HG02571 (cell line): ENCODE results near the gene ACAA1.
A peak's percentile ranks its signal among the peaks of the same experiment; 100 is the strongest.

Source experiments
- ATAC-seq: cut with Tn5 transposase; IDR thresholded peaks from one replicate; pipeline ENCODE4 v1.9.1; 2021; ENCODE audit warnings: mild to moderate bottlenecking, moderate library complexity; ENCODE audit not compliant: unreplicated experiment

ACAA1 gene

GRCh38 chr3:38154625-38155255 lies 17.8 kb upstream of the ACAA1 start:
- no peak for ATAC-seq

DNA sequence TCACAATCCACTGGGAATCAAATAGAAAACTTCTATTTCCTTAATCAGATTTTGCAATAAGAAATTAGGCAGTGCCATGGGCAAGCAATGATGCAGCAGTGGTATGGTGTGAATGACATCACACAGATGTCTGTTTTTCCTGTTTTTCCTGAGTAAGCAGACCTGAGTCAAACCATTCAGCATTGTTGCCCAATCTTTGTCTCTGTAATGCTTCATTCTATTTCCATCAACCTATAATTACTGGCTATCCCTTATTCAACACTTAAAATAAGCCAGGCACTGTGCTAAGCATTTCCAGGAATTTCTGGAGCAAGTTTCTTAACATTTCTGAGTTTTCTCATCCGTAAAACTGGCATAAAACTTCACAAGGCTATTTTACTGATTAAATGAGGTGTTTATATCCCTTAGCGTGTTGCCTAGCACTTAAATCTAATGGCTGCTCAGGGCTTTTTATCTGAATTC lies 17.1 kb upstream of the ACAA1 start:
- ATAC-seq: no peak

- no peak for ATAC-seq
These were observed 16.3 kb upstream of the ACAA1 start for GRCh38 chr3:38153221-38153620.

GRCh38 chr3:38152609-38153008 lies 15.7 kb upstream of the ACAA1 start:
- ATAC-seq: no peak

DNA sequence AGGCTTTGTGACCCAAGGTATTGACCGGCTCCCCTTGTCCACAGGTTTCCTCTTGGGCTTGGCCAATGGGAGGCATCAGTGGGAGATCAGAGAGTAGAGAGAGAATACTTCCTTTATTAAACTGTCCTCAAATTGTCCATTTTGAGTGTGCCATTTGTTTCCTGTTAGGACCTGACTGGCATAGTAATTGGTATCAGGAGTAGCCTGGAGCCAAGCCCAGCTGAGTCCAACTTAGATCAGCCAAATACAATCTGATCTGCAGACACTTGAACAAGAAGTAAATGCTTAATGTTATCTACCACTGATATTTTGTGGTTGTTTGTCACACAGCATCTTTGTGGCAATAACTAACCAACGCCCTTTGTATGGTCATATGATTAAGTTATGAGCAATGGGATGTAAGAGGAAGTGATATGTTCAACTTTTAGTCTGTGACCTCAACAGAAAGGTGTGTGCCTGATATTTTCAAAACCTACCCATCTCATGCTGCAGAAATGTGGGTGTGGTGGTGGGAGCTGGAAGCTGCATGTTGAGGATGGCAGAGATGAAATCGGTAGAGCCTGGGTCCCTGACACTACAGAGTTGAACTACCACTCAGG lies 14.8 kb upstream of the ACAA1 start:
- no peak for ATAC-seq

- ATAC-seq: no peak
These were observed 14.0 kb upstream of the ACAA1 start for GRCh38 chr3:38150780-38151528.

- ATAC-seq: no peak
These were observed 12.8 kb upstream of the ACAA1 start for GRCh38 chr3:38149708-38150107.

DNA sequence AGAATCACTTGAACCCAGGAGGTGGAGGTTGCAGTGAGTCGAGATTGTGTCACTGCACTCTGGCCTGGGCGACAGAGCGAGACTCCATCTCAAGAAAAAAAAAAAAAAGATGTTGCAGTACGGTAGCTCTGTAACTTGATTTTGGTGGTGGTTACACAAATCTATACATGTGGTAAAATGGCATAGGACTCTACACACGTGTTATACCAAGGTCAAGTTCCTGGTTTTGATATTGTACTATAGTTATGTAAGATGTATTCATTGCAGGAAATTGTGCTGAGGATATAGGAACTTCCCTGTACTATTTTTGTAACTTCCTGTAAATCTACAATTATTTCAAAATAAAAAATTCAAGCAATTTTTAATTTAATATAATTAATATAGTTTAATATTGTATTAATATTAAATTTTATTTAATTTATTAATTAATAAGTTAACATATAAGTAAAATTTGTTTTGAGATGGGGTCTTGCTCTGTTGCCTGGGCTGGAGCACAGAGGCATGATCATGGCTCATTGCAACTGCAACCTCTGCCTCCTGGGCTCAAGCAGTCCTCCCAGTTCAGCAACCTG lies 11.5 kb upstream of the ACAA1 start:
- no peak for ATAC-seq

DNA sequence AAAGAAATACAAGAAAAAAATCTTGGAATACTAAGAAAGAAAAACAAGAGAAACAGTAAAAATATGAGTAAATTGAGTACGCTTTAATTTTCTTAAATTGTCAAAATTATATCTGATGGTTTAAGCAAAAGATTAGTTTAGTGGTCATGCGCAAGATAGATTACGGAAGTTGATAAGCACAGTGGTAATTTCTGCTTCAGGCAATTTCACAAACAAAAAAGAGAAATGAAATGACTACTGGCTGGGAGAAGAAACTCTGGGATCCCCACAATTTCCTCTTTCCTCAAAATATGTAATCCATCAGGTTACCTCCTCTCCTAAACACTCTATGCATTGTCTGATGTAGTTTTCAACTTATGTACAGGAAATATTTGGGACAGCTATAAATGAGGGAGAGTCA lies 10.5 kb upstream of the ACAA1 start:
- no peak for ATAC-seq

GRCh38 chr3:38146504-38146903 lies 9.6 kb upstream of the ACAA1 start:
- ATAC-seq: no peak

- ATAC-seq: no peak
These were observed 6.6 kb upstream of the ACAA1 start for GRCh38 chr3:38143511-38143910.

DNA sequence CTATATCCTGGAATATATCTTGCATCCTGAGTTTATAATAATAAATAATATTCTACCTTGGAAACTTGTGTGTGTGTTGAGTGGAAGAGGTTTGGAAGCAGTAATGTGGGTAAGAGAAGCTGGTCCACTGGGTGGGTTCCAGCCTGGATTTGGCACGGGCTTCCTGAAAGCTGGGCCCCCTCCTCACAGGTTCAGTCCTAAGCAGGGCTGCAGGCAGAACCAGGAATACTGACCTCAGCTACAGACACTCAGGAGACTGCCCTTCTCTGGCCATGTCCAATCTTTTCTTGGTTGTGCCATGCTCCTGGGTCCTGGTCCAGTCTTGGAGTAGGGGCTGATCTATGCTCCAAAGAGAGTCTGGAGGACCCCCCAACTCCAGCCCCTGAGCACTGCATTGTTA lies 6.0 kb upstream of the ACAA1 start:
- no peak for ATAC-seq

GRCh38 chr3:38141952-38142273 lies 5.0 kb upstream of the ACAA1 start:
- ATAC-seq: no peak

- no peak for ATAC-seq
These were observed 4.4 kb upstream of the ACAA1 start for GRCh38 chr3:38141173-38141951.

- ATAC-seq: no peak
These were observed 3.6 kb upstream of the ACAA1 start for GRCh38 chr3:38140326-38141172.

- no peak for ATAC-seq
These were observed 2.7 kb upstream of the ACAA1 start for GRCh38 chr3:38139652-38140051.

GRCh38 chr3:38139191-38139590 lies 2.3 kb upstream of the ACAA1 start:
- no peak for ATAC-seq

GRCh38 chr3:38138349-38139190 lies 1.6 kb upstream of the ACAA1 start, which contains the start of gene MYD88:
TSS of gene MYD88 (plus strand) at chr3:38138661. CDS start at chr3:38138701, 40 bp downstream.
- ATAC-seq: peak; percentile 37

DNA sequence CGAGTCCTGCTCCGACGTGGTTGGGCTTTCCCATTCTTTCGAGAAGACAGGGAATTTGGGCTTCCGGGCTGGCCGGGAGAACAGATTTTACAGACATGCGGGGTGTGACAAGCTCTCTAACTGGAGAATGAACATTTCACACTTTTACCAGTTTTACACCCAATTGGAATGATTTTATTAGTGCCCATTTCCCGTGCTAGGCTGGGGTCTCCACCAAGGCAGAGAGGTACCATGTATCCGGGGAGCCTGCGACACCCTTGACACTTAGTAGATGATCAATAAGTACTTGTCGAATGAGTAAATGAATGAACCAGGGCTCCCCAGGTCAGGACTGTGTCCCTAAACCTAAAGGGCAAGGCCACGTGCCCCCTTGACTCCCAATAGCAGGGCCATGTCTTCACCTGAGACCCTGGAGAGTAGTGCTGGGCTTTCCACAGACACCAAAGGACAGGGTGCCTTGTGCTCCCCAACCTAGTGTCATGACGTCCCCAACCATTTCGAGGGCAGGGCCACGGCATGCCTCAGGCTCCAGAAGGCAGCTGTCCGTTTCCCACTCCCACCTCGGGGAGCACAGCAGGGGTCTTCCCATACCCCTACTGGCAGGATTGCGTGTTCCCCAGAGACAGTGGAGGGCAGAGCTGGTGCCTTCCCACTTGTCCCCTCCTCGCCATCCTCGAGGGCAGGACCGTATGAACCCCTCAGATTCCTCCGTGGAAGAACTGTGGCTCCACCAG lies 855 bp upstream of the ACAA1 start:
- no peak for ATAC-seq
